Fibroblast of lung (primary cell): ENCODE data around the gene HEXIM1. TPM values are rescaled to one million over a fixed set of nuclear protein-coding genes. Genes with fewer than 3 reads are reported as not detected.

Experiments
- DNase-seq, 2 donors: peaks; one replicate each; pipeline versions ENCODE4 v3.0.0 to v3.0.0-alpha.2; 2010; ENCODE audit warnings: low read depth in 2 of 2
- H2AFZ ChIP-seq: 2 replicates; pipeline ENCODE4 v1.5.1; 2012; ENCODE audit warnings: low read length, control low read depth, inconsistent platforms
- H3K27ac ChIP-seq: 2 replicates; pipeline ENCODE4 v1.5.1; 2011; ENCODE audit warnings: low read length, control low read depth; ENCODE audit not compliant: insufficient read depth
- H3K27me3 ChIP-seq: 2 replicates; pipeline ENCODE4 v1.5.1; 2011; ENCODE audit warnings: mild to moderate bottlenecking, low read length; ENCODE audit not compliant: control insufficient read depth, insufficient read depth
- H3K36me3 ChIP-seq: 2 replicates; pipeline ENCODE4 v1.5.1; 2011; ENCODE audit warnings: low read length; ENCODE audit not compliant: control insufficient read depth, insufficient read depth
- H3K4me1 ChIP-seq: 2 replicates; pipeline ENCODE4 v1.5.1; 2011; ENCODE audit warnings: low read length; ENCODE audit not compliant: control insufficient read depth, insufficient read depth; ENCODE audit errors: extremely low read depth
- H3K4me2 ChIP-seq: 2 replicates; pipeline ENCODE4 v1.5.1; 2011; ENCODE audit warnings: low read length, control low read depth; ENCODE audit not compliant: insufficient read depth; ENCODE audit errors: extremely low read depth
- H3K4me3 ChIP-seq, 4 experiments: fragments of 200-600 bp in 1 of 4; sonication (generic) in 1 of 4; replicated peaks in 1 of 4; 2 replicates each; pipeline ENCODE4 v1.5.1; 2011 to 2016; ENCODE audit warnings: low read length in 4 of 4, low read depth in 3 of 4, mild to moderate bottlenecking in 3 of 4, control low read depth in 2 of 4, inconsistent platforms in 1 of 4, mixed read lengths in 1 of 4; ENCODE audit not compliant: insufficient read depth in 1 of 4; ENCODE audit errors: control extremely low read depth in 1 of 4
- H3K79me2 ChIP-seq: 2 replicates; pipeline ENCODE4 v1.5.1; 2012; ENCODE audit warnings: mild to moderate bottlenecking, low read length, inconsistent platforms; ENCODE audit not compliant: control insufficient read depth, insufficient read depth
- H3K9ac ChIP-seq: 2 replicates; pipeline ENCODE4 v1.5.1; 2011; ENCODE audit warnings: mild to moderate bottlenecking, low read length, control low read depth; ENCODE audit not compliant: insufficient read depth
- H3K9me3 ChIP-seq: 2 replicates; pipeline ENCODE4 v1.5.1; 2012; ENCODE audit warnings: low read depth, low read length; ENCODE audit not compliant: control insufficient read depth, insufficient read depth
- H4K20me1 ChIP-seq: 2 replicates; pipeline ENCODE4 v1.5.1; 2011; ENCODE audit warnings: low read length; ENCODE audit not compliant: control insufficient read depth, insufficient read depth; ENCODE audit errors: extremely low read depth
- EZH2 ChIP-seq: IDR thresholded peaks from 2 replicates; pipeline ENCODE4 v1.5.1; 2012; ENCODE audit warnings: low read length, control low read depth, mild to moderate bottlenecking; ENCODE audit errors: missing control alignments
- polyA plus RNA-seq, 2 donors: library from polyadenylated mRNA; depleted of rRNA in 1 of 2; stranded (reverse) in 1 of 2; unstranded in 1 of 2; fragments of >200 nt; gene quantifications; 2 replicates each; pipeline ENCODE4 v1.2.1, GENCODE V29; 2011 to 2012; ENCODE audit warnings: missing spikeins in 1 of 2
- total RNA-seq: library from RNA; depleted of rRNA; stranded (reverse); fragments of >200 nt; gene quantifications from 2 replicates; pipeline ENCODE4 v1.2.1, GENCODE V29; 2014
- TF ChIP-seq, protein P1 (sequence below), 2 donors: IDR thresholded peaks in 1 of 2; conservative IDR thresholded peaks in 1 of 2; 1 replicate in 1 of 2; 2 replicates in 1 of 2; pipeline ENCODE4 v1.5.1; 2011 to 2012; ENCODE audit warnings: low read length in 2 of 2, control low read depth in 1 of 2, inconsistent platforms in 1 of 2, low read depth in 1 of 2, mild to moderate bottlenecking in 1 of 2

HEXIM1 gene
- total and polyA plus RNA-seq, 2 donors (not counting 1 experiment from before 2014, with no cell fraction given), result 9.9 to 11.7 TPM

DNA sequence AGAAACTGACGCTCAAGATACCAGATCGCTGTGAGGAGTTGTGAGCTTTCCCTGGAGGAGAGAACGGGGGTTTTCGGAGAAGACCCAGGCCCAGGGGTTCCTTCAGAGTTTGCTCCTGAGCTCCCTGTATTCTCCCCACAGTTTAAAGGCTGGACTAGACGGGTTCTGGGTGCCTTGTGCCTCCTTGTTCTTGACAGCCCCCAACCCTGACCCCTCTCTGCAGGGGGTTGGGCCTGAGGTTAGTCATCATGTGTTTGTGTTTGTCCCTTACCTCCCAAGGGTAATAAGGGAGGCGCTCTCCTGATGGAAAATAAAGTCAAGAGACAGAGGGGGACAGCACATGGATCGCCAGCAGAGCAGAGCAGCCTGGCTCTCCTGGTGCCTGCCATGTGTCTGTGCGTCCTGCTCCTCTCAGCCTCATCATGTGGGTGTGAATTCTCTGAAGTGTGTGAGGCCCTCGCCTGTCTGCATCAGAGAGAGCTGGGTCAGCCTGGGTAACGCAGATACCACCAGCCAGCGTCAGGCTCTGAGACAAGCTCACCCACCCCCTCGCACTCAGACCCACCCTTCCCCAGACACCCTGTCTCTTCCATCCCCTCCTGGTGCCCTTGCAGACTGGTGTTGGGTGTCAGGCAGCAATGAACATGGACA lies 22.1 kb downstream of the HEXIM1 start:
- Histone ChIP-seq H3K79me2 (no peaks in the 10 kb centered on the region), H4K20me1 (no peaks in the 10 kb centered on the region), H3K4me2 (no peak overlapping the region), H3K27ac (peak overlapping the region; percentile 87), H3K9ac (peak overlapping the region; percentile 1), H3K4me1 (peaks cover 22% of the 10 kb centered on the region), H2AFZ (peak overlapping the region; percentile 62), H3K27me3 (no peaks in the 10 kb centered on the region), H3K9me3 (no peaks in the 10 kb centered on the region), H3K4me3 (no peak overlapping the region), H3K36me3 (peaks cover 2% of the 10 kb centered on the region)
- no peak for DNase-seq
- no peak for TF ChIP-seq EZH2
- TF ChIP-seq, protein P1, sequence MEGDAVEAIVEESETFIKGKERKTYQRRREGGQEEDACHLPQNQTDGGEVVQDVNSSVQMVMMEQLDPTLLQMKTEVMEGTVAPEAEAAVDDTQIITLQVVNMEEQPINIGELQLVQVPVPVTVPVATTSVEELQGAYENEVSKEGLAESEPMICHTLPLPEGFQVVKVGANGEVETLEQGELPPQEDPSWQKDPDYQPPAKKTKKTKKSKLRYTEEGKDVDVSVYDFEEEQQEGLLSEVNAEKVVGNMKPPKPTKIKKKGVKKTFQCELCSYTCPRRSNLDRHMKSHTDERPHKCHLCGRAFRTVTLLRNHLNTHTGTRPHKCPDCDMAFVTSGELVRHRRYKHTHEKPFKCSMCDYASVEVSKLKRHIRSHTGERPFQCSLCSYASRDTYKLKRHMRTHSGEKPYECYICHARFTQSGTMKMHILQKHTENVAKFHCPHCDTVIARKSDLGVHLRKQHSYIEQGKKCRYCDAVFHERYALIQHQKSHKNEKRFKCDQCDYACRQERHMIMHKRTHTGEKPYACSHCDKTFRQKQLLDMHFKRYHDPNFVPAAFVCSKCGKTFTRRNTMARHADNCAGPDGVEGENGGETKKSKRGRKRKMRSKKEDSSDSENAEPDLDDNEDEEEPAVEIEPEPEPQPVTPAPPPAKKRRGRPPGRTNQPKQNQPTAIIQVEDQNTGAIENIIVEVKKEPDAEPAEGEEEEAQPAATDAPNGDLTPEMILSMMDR (conservative IDR thresholded peaks at IDR 0.05 in 1 of 2, IDR thresholded peaks at IDR 0.05 in 1 of 2; ENCODE audit: low read depth in 1 of 2, low read length in 2 of 2), result no peak

DNA sequence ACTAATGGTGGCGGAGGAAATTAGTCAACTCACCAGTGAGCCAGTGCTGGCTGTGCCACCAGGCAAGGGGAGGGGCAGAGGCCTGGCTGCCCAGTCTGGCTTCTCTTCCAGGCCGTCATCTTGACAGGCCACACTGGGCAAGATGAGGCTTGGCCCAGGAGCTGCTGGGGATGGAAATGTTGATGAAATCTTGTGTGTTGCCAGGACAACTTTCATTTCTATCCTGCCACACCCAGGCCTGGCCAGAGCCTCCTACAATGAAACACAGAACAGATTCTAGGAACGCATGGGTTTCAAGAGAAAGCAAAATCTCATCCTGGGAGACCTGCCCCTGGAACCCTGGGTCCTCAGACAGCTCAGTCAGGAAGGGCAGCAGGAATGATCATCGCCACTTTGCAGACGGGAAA lies 22.7 kb downstream of the HEXIM1 start:
- H4K20me1 ChIP-seq, result no peaks in the 10 kb centered on the region
- peak overlapping the region; percentile 13 to 57 (median 26) for H3K4me3 ChIP-seq
- H3K36me3 ChIP-seq, result peaks cover 2% of the 10 kb centered on the region
- no peaks in the 10 kb centered on the region for H3K9me3 ChIP-seq
- peaks cover 22% of the 10 kb centered on the region for H3K4me1 ChIP-seq
- peak overlapping the region; percentile 87 for H3K27ac ChIP-seq
- H3K79me2 ChIP-seq, result no peaks in the 10 kb centered on the region
- no peaks in the 10 kb centered on the region for H3K27me3 ChIP-seq
- TF ChIP-seq EZH2, result no peak
- TF ChIP-seq, protein P1 (conservative IDR thresholded peaks at IDR 0.05 in 1 of 2, IDR thresholded peaks at IDR 0.05 in 1 of 2; ENCODE audit: low read depth in 1 of 2, low read length in 2 of 2), result no peak
- peak overlapping the region; percentile 62 for H2AFZ ChIP-seq
- peak overlapping the region; percentile 58 for H3K4me2 ChIP-seq
- peak overlapping the region; percentile 49 for H3K9ac ChIP-seq
- peak; percentile 73 to 86 for DNase-seq

DNA sequence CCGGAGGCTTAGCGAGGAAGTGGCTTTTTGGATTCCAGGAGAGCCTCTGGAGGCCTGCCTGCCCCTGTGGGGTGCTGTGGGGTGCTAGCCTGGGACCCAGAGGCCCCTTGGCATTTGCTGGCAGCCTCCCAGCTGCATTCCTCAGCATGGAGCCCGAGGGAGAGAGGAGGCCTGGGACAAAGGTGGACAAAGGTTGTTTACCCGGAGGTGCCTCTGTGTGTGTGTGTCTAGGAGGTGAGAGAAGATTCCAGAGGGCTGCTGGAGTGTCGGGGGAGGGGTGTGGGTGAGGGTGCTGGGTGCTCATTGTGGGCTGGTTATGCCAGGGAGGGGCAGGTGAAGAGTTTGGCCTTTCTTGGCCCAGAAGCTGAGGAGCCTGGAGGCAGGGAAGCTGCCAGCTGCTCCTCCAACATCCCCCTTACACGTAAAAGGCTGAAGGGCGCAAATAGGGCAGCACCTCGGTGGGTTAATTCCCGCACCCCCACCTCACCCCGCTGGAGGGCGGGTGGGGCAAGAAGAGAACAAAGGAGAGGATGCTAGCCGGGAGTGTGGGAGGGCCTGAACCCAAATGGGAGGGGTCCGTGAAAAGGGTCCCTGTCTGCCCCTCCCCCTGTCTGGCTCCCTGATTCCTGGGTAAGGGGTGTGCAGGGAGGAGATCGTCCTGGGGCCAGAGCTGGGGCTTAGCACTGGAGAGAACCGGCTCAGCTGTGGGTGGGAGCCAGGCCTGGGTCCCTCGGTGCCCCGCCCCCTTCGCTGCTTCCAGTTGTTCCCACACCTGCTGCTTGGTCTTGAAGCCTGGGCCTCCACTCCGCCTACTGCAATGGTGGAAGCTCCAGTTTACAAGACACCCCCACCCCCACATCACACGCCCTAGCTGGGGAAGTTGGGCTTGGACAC lies 23.3 kb downstream of the HEXIM1 start:
- Histone ChIP-seq H3K9me3 (no peaks in the 10 kb centered on the region), H3K79me2 (no peaks in the 10 kb centered on the region), H4K20me1 (no peaks in the 10 kb centered on the region), H3K36me3 (peaks cover 2% of the 10 kb centered on the region), H3K27me3 (no peaks in the 10 kb centered on the region), H2AFZ (peak overlapping the region; percentile 41), H3K4me3 (peak overlapping the region; percentile 13 to 57 (median 26)), H3K4me2 (peak overlapping the region; percentile 58), H3K9ac (peak overlapping the region; percentile 49), H3K27ac (peak overlapping the region; percentile 87), H3K4me1 (peaks cover 22% of the 10 kb centered on the region)
- peak in 1 of 2 donors; percentile 17 for DNase-seq
- TF ChIP-seq EZH2, result no peak
- TF ChIP-seq, protein P1 (conservative IDR thresholded peaks at IDR 0.05 in 1 of 2, IDR thresholded peaks at IDR 0.05 in 1 of 2; ENCODE audit: low read depth in 1 of 2, low read length in 2 of 2), result no peak
